Measurements from ENCODE around the gene LY6G6C.

The LY6G6C gene

GRCh38 chr6:31706599-31706998 lies 14.9 kb downstream of the LY6G6C start, which contains the start of gene LY6G6F:
Gene LY6G6F (plus strand): TSS chr6:31706866. CDS start chr6:31706907, 41 bp downstream.
- no peak for DNase-seq (ENCODE audit: low read depth, low spot score)

- no peak for DNase-seq (ENCODE audit: low read depth, low spot score)
Measured at GRCh38 chr6:31705931-31706330, 15.6 kb downstream of the LY6G6C start.

- DNase-seq (ENCODE audit: low read depth, low spot score), result peak; percentile 96
Measured at GRCh38 chr6:31702819-31703716, 18.5 kb downstream of the LY6G6C start, which contains the start of gene ABHD16A. Gene ABHD16A (minus strand): TSS chr6:31703324. CDS start chr6:31703281, 43 bp downstream.

GRCh38 chr6:31702405-31702818 lies 19.1 kb downstream of the LY6G6C start:
- no peak for DNase-seq (ENCODE audit: low read depth, low spot score)

GRCh38 chr6:31701666-31702404 lies 19.7 kb downstream of the LY6G6C start:
- no peak for DNase-seq (ENCODE audit: low read depth, low spot score)

- no peak for DNase-seq (ENCODE audit: low read depth, low spot score)
Measured at GRCh38 chr6:31700740-31701401, 20.7 kb downstream of the LY6G6C start.

GRCh38 chr6:31697555-31697954 lies 24.0 kb downstream of the LY6G6C start:
- DNase-seq (ENCODE audit: low read depth, low spot score), result no peak

GRCh38 chr6:31693535-31693934 lies 28.0 kb downstream of the LY6G6C start:
- DNase-seq (ENCODE audit: low read depth, low spot score), result no peak

GRCh38 chr6:31692886-31693285 lies 28.7 kb downstream of the LY6G6C start:
- DNase-seq (ENCODE audit: low read depth, low spot score), result no peak

GRCh38 chr6:31692353-31692752 lies 29.2 kb downstream of the LY6G6C start:
- no peak for DNase-seq (ENCODE audit: low read depth, low spot score)

- DNase-seq (ENCODE audit: low read depth, low spot score), result no peak
Measured at GRCh38 chr6:31691564-31692108, 29.9 kb downstream of the LY6G6C start.

- DNase-seq (ENCODE audit: low read depth, low spot score), result no peak
Measured at GRCh38 chr6:31691078-31691463, 30.5 kb downstream of the LY6G6C start.

GRCh38 chr6:31690231-31691077 lies 31.1 kb downstream of the LY6G6C start:
- DNase-seq (ENCODE audit: low read depth, low spot score), result no peak

GRCh38 chr6:31689249-31690110 lies 32.1 kb downstream of the LY6G6C start:
- no peak for DNase-seq (ENCODE audit: low read depth, low spot score)

GRCh38 chr6:31687860-31688693 lies 33.5 kb downstream of the LY6G6C start:
- no peak for DNase-seq (ENCODE audit: low read depth, low spot score)

GRCh38 chr6:31687321-31687720 lies 34.2 kb downstream of the LY6G6C start:
- DNase-seq (ENCODE audit: low read depth, low spot score), result no peak

- no peak for DNase-seq (ENCODE audit: low read depth, low spot score)
Measured at GRCh38 chr6:31686483-31686882, 35.1 kb downstream of the LY6G6C start.

GRCh38 chr6:31683591-31683990 lies 38.0 kb downstream of the LY6G6C start:
- no peak for DNase-seq (ENCODE audit: low read depth, low spot score)

- DNase-seq (ENCODE audit: low read depth, low spot score), result no peak
Measured at GRCh38 chr6:31681135-31681671, 40.3 kb downstream of the LY6G6C start.
